ENCODE data around the gene ATP1A2. TPM values are rescaled to one million over a fixed set of nuclear protein-coding genes. Genes with fewer than 3 reads are reported as not detected.

The ATP1A2 gene
- total RNA-seq, 2 experiments from 2014 or later, result not detected

DNA sequence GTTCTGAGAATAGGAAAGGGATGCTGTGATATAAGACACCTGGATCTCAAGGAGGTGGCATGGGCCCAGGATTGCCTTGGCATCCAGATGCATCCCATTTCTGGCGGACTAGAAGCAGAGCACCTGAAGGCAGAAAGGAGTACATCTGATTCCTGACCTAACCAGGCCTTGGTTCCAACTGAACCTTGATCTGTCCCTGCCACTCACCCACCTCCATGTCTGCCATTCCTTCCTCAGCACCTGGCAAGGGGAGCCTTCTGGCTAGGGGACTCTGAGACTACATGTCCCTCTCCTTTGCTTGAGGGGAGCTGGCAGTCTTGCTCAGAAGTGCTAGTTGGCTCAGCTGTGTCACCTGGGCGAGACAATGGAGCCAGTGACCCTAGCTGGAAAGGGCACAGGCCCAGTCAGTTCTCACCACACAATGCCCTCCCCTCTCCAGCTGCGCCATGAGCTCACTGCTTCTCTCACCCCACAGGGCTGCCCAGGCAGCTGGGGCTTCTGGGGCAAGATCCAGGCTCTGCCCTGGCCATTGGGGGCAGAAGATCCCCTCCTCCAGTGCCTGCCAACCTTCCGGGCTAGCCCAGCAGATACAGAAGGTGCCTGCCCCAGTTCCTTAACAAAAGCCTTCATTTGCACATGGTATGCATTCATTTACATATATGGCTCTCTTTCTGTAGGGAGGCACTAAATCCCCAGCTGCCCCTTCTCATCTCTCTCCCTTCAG lies 20.0 kb upstream of the ATP1A2 start:
- no peak for DNase-seq
- Mint-ChIP-seq H3K36me3 (ENCODE audit: low read depth) (peaks cover 10% of the 10 kb centered on the region), H3K4me3 (peak overlapping the region; percentile 2), H3K9me3 (ENCODE audit: insufficient read depth) (no peaks in the 10 kb centered on the region), H3K27me3 (ENCODE audit: low read depth) (no peaks in the 10 kb centered on the region), H3K27ac (peak overlapping the region; percentile 31), H3K4me1 (ENCODE audit: low read depth) (peaks cover 42% of the 10 kb centered on the region)
- ChIA-PET POLR2A (interaction anchor here (1.4 kb wide), 2 partner anchors 64 to 167 kb away, joined by 3 to 4 read pairs; partner anchors contain the start of genes DCAF8 and PIGM), CTCF (interaction anchor here (2.5 to 4.7 kb wide), 3 partner anchors 10 to 49 kb away, joined by 9 to 88 read pairs (median 25); no protein-coding TSS in a partner anchor)
- no peak for ATAC-seq

- H3K27ac Mint-ChIP-seq, result peak overlapping the region; percentile 91
These were observed 19.1 kb upstream of the ATP1A2 start for GRCh38 chr1:160096274-160097116.

DNA sequence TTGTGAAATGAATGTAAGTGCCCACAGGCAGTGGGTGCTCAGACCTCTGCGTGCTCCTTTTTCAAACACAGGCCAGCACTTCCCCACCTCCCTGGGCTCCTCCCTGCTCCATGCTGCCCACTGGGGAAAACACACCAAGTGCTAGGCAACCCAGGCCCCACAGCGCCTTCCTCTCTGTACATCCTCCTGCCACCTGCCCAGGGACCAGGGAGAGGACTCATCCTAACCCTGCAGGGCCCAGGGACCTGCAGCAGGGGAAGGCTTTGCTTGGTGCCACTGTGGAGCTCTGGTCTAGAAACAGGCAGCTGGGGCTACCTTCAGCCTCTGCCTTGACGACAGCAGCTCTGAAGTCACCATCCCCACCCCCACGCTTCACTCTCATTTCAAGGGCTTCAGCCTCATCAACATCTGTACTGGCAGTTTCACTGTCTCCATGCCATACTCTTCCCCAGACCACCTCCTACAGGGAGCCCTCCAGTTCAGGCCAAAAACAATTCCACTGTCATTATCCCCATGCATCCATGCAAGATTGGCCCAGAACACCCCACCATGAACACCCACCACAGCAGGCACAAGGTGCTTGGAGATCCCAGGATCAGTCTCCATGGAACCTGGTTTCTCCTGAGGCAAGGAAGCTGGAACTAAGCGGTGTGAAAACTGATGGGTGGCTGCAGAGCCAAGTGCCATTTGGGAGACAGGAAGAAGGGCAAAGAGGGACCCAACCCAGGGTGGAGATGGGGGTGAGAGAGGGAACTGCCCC lies 18.2 kb upstream of the ATP1A2 start:
- POLR2A ChIA-PET, result interaction anchor here (0.6 to 1.0 kb wide), 4 partner anchors 10 to 245 kb away, joined by 3 to 5 read pairs (median 4); no protein-coding TSS in a partner anchor
- ATAC-seq, result no peak
- Mint-ChIP-seq H3K27me3 (ENCODE audit: low read depth) (no peaks in the 10 kb centered on the region), H3K4me3 (peak overlapping the region; percentile 88), H3K27ac (peak overlapping the region; percentile 91), H3K4me1 (ENCODE audit: low read depth) (peaks cover 54% of the 10 kb centered on the region), H3K9me3 (ENCODE audit: insufficient read depth) (no peaks in the 10 kb centered on the region), H3K36me3 (ENCODE audit: low read depth) (peaks cover 2% of the 10 kb centered on the region)
- DNase-seq, result peak; percentile 52
- CTCF ChIA-PET, result interaction anchor here (1.1 to 4.7 kb wide), 7 partner anchors 12 to 194 kb away, joined by 3 to 88 read pairs (median 9); no protein-coding TSS in a partner anchor

More at GRCh38 chr1:160096274-160097116, 19.1 kb upstream of the ATP1A2 start:
- Mint-ChIP-seq H3K36me3 (ENCODE audit: low read depth) (peaks cover 4% of the 10 kb centered on the region), H3K9me3 (ENCODE audit: insufficient read depth) (no peaks in the 10 kb centered on the region), H3K4me3 (peak overlapping the region; percentile 88), H3K27me3 (ENCODE audit: low read depth) (no peaks in the 10 kb centered on the region), H3K4me1 (ENCODE audit: low read depth) (peaks cover 52% of the 10 kb centered on the region)
- CTCF ChIA-PET, result interaction anchor here (2.5 to 4.7 kb wide), 3 partner anchors 11 to 50 kb away, joined by 9 to 88 read pairs (median 25); no protein-coding TSS in a partner anchor
- ATAC-seq, result no peak
- POLR2A ChIA-PET, result interaction anchor here (0.6 to 1.4 kb wide), 4 partner anchors 20 to 245 kb away, joined by 3 to 4 read pairs (median 3); partner anchors contain the start of genes DCAF8 and PIGM
- DNase-seq, result no peak

DNA sequence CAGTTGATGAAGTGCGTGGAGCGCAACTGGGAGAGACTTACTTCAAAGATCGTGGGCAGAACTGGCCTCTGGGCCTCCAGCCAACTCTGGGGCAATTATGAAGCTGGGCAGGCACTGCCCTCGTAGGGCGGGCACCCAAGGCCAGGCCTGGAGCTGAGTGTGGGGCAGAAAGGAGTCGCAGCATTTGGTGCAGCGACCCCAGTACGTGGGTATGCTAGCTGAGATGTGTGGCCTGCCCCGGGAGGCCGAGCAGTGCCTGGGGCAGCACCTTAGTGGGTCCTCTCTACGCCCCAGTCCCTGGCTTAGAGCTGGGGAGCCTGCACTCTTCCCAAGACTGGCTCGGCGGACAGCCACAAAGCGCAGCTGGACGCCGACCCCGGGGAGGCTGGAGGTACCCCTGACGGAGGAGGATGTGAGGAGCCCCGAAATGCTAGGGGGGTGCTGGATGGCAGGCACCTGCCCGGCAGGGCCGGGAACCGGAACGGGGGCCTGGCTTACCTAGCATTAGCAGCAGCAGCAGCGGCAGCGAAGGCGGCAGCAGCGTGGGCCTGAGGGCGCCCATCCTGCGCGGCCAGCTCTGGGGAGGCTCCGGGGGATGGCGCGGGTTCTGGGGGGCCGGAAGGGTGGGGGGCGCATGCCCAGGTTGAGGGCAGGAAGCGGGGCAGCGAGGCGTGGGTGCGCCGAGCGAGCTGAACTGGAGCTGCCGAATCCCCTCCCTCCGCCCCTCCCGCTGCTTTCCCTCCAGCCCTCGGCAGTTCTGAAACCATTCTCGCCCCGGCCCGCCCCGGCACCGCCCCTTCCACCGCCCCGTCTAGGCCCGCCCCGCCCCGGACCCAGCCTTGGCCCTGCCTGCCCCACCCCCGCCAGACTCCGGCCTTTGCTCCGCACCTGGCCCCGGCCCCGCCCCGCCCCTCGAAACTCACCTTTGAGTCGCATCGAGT lies 17.4 kb upstream of the ATP1A2 start, which contains the start of gene IGSF8:
Gene IGSF8 (minus strand): TSS at position 709 of the 941 bp plus-strand sequence. CDS start 147 bp downstream, at position 562.
- ChIA-PET CTCF (interaction anchor here (0.6 to 4.7 kb wide), 10 partner anchors 11 to 193 kb away, joined by 3 to 88 read pairs (median 7); no protein-coding TSS in a partner anchor), POLR2A (interaction anchor here (0.6 to 1.5 kb wide), 6 partner anchors 11 to 244 kb away, joined by 3 to 5 read pairs (median 4); no protein-coding TSS in a partner anchor)
- peak within 1 kb of the TSS; percentile 91 for H3K27ac Mint-ChIP-seq
- H3K36me3 Mint-ChIP-seq (ENCODE audit: low read depth), result peaks cover 2% of the 10 kb centered on the region
- H3K9me3 Mint-ChIP-seq (ENCODE audit: insufficient read depth), result no peaks in the 10 kb centered on the region
- ATAC-seq (peak; percentile 71), DNase-seq (peak; percentile 95)
- no peaks in the 10 kb centered on the region for H3K27me3 Mint-ChIP-seq (ENCODE audit: low read depth)
- H3K4me3 Mint-ChIP-seq, result peak within 1 kb of the TSS; percentile 88
- peaks cover 57% of the 10 kb centered on the region for H3K4me1 Mint-ChIP-seq (ENCODE audit: low read depth)

DNA sequence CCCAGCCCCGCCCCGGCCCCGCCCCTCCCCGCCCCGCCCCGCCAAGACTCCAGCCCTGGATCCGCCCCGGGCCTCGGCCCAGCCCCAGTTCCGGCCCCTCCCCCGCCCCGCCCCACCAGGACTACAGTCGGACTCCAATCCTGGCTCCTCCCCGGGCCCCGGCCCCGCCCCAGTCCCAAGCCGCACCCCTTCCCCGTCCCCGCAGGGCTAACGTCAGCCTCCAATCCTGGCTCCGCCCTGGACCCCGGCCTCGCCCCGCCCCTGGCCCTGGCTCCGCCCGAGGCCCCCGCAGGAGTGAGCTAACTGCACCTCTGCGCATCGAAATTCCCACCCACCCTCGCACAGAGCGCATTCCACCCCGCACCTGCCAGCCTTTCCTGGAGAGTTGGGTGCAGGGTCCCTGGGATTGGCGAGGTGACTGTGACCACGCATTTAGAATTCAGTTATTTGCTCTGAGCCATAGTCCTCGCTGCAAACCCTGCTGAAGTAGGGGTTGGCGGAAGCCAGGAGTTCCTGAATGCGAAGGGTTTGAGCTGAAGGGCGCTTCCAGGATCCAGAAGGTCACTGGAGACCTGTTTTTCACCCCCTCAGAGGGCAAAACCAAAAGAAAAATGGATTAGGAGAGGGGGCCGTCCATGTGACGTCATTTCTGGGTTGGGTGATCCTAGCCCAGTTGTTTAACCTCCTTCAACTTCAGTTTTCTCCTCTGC lies 16.6 kb upstream of the ATP1A2 start:
- Mint-ChIP-seq H3K36me3 (ENCODE audit: low read depth) (peaks cover 2% of the 10 kb centered on the region), H3K4me3 (peak overlapping the region; percentile 73), H3K9me3 (ENCODE audit: insufficient read depth) (no peaks in the 10 kb centered on the region), H3K27me3 (ENCODE audit: low read depth) (no peaks in the 10 kb centered on the region), H3K27ac (peak overlapping the region; percentile 88), H3K4me1 (ENCODE audit: low read depth) (peaks cover 55% of the 10 kb centered on the region)
- DNase-seq, result peak; percentile 99
- CTCF ChIA-PET, result interaction anchor here (0.9 to 4.7 kb wide), 10 partner anchors 10 to 192 kb away, joined by 3 to 88 read pairs (median 6); no protein-coding TSS in a partner anchor
- peak; percentile 89 for ATAC-seq
- POLR2A ChIA-PET, result interaction anchor here (0.8 to 1.5 kb wide), 5 partner anchors 21 to 192 kb away, joined by 3 to 5 read pairs (median 3); no protein-coding TSS in a partner anchor

- Mint-ChIP-seq H3K27me3 (ENCODE audit: low read depth) (no peaks in the 10 kb centered on the region), H3K4me1 (ENCODE audit: low read depth) (peaks cover 55% of the 10 kb centered on the region), H3K27ac (peak overlapping the region; percentile 88), H3K4me3 (no peak overlapping the region), H3K9me3 (ENCODE audit: insufficient read depth) (no peaks in the 10 kb centered on the region), H3K36me3 (ENCODE audit: low read depth) (peaks cover under 1% of the 10 kb centered on the region)
- CTCF ChIA-PET, result interaction anchor here (0.6 to 7.3 kb wide), 19 partner anchors 10 to 276 kb away, joined by 3 to 109 read pairs (median 7); partner anchors contain the start of gene DCAF8
- ATAC-seq (no peak), DNase-seq (no peak)
- POLR2A ChIA-PET, result interaction anchor here (0.6 to 2.0 kb wide), 5 partner anchors 24 to 192 kb away, joined by 3 to 6 read pairs (median 3); partner anchors contain the start of genes DCAF8 and PEX19
These were observed 15.7 kb upstream of the ATP1A2 start for GRCh38 chr1:160099716-160100375.

GRCh38 chr1:160101037-160101716 lies 14.4 kb upstream of the ATP1A2 start:
- DNase-seq, result peak; percentile 78
- ChIA-PET POLR2A (interaction anchor here (0.7 to 2.0 kb wide), 3 partner anchors 110 to 183 kb away, joined by 3 to 6 read pairs (median 3); partner anchors contain the start of genes DCAF8 and PEX19), CTCF (interaction anchor here (0.6 to 7.3 kb wide), 40 partner anchors 9 to 681 kb away, joined by 3 to 109 read pairs (median 4); partner anchors contain the start of gene DCAF8)
- Mint-ChIP-seq H3K9me3 (ENCODE audit: insufficient read depth) (no peaks in the 10 kb centered on the region), H3K27ac (peak overlapping the region; percentile 62), H3K27me3 (ENCODE audit: low read depth) (peaks cover under 1% of the 10 kb centered on the region), H3K36me3 (ENCODE audit: low read depth) (no peaks in the 10 kb centered on the region), H3K4me3 (peak overlapping the region; percentile 26), H3K4me1 (ENCODE audit: low read depth) (peaks cover 49% of the 10 kb centered on the region)
- peak; percentile 26 for ATAC-seq

- Mint-ChIP-seq H3K4me3 (no peak overlapping the region), H3K27ac (no peak overlapping the region), H3K27me3 (ENCODE audit: low read depth) (peaks cover 5% of the 10 kb centered on the region), H3K36me3 (ENCODE audit: low read depth) (no peaks in the 10 kb centered on the region), H3K4me1 (ENCODE audit: low read depth) (peaks cover 43% of the 10 kb centered on the region), H3K9me3 (ENCODE audit: insufficient read depth) (no peaks in the 10 kb centered on the region)
- CTCF ChIA-PET, result interaction anchor here (0.6 to 7.3 kb wide), 35 partner anchors 8 to 681 kb away, joined by 3 to 109 read pairs (median 4); partner anchors contain the start of gene DCAF8
- POLR2A ChIA-PET, result interaction anchor here (0.6 to 2.0 kb wide), 4 partner anchors 109 to 189 kb away, joined by 3 to 6 read pairs (median 4); partner anchors contain the start of genes DCAF8 and PEX19
- ATAC-seq (no peak), DNase-seq (no peak)
These were observed 13.6 kb upstream of the ATP1A2 start for GRCh38 chr1:160101717-160102522.
